ENCODE measurements around the gene WASL.
"Not testable (repeated sequence)": the region's sequence is repeated elsewhere in the genome, so short reads cannot be mapped to it uniquely, and the experiment has no call there.

The WASL gene

DNA sequence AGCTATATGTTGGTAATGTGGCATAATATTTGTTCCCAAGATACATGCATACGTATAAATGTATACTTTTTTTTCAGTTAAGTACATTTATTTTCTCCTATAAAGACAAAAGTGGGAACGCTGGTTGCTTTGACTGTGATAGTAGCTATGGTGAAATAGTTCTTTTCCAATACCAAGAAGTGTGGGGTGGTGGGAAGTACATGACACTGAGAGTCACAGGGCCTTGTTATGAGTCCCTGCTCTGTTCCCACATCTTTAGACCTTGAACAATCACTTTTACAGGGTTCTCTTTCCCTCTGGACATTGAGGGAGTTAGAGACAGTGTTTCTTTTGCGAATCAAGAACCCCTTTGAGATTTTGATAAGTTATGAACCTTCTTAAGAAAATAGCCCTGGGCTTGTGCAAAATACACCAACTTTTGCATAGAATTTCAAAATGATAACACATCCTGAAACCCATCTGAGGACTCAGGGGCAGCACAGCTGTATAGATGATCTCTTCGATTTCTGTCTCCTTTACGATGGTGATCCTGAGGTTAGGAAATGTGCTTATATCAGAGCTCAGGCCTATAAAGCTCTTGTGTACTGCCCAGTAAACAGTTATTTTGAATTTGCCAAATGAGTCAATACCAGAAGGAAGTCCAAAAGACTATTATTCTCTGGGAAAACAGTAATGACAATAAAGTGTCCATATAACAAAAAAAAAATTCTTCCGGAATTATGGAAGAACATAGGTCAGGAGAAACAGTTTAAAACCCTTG, 92.1 kb downstream of the WASL start:
- DNase-seq, result no peak

DNA sequence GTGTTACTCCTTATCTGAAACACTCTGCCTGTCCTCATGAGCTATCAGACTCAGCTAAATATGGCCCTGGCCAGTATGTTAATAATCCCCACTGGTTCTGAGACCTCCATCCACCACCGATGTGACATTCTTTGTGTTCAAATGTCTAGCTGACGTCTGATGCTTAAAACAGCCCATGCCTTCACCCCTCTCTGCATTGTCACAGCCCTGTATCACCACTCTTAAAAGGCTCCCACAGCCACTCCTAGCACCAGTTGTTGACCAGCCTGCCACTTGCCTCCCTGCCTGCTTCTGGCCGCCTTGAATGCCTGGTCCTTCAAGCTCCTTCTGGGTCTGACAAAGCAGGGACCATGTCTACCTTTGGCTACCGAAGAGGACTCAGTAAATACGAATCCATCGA, 93.2 kb downstream of the WASL start, which contains the start of gene LMOD2:
TSS of gene LMOD2 (plus strand) at position 253 of the 400 bp plus-strand sequence. CDS start at position 351, 98 bp downstream.
- DNase-seq, result no peak

DNA sequence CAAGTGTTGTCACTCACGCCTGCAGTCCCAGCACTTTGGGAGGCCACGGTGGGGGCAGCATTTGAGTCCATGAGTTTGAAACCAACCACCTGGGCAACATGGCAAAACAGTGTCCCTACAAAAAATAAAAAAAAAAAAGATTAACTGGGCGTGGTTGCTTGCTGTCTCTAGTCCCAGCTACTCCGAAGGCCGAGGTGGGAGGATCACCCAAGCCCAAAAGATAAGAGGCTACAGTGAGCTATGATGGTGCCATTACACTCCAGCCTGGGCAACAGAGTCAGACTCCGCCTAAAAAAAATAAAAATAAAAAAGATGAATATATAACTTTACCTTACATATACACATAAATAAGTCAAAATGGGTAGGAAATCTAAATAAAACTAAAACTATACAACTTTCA, 95.6 kb downstream of the WASL start:
- no peak for DNase-seq

DNA sequence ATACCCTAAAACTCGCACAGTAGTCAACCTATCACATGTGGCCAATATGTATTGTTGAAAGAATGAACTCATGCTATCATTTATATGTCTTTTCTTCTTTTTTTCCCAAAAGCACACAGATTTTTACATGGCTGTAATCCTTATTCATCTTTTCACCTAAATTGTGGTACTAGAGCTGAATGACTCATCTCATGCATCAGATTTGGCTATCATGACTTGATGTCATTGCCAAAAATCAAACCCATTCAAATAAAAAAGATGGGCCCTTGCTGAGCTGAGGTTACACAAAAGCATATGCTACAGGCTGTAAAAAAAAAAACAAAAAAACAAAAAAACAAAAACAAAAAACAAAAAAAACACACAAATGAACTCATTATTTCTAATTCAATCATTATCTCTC, 96.4 kb downstream of the WASL start:
- no peak for DNase-seq

DNA sequence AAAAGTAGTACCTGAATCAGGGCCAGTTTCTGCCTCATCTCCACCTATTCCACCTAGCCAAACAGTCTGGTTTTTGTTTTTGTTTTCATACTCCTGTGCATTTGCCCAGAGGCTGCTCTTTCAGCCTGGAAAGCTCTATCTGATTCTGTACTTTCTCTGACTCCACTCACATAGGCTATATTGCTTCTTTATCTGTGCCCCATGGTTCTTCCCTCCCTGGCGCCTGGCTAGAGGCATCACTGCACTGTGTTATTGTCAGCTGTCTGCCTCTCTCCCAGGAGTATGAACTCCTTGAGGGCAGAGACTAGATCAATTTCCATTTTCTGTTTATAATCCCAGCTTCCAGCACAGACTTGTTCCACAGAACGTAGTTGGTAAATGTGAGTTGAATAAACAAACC, 98.2 kb downstream of the WASL start:
- DNase-seq, result no peak

DNA sequence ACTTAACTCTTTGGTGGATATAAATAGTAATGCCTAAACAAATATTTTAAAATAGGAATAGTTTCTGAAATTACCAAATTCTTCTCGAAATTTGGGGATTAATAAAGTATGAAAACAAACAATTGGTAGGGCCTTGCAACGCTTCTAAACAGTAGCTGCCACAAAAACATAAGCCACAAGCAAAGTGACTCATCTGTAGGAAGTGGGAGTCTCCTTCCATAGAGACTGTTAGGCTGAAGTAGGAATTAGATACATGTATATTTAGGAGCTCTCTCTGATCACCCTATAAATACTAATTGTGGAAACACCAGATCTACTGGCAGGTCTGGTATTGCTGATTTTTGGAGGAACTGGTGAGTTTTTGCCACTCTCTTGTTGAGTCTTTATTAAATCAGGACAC, 98.8 kb downstream of the WASL start:
- DNase-seq, result no peak

DNA sequence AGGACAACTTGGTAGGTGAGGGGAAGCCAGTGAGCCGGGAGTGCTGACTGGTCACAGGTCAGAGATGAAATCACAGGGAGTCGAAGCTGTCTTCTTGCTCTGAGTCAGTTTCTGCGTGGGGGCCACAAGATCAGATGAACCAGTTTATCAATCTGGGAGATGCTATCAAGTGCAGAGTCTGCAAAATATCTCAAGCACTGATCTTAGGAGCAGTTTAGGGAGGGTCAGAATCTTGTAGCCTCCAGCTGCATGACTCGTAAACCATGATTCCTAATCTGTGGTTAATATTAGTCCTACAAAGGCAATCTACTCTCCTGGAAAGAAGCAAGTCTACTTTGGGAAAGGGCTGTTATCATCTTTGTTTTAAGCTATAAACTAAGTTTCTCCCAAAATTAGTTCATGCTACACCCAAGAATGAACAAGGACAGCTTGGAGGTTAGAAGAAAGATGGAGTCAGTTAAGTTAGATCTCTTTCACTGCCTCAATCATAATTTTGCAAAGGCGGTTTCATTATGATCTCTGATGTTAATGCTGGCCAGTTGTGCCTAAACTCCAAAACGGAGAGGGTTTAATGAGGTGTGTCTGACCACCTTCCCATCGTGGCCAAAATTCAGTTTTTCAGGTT, 101.6 kb downstream of the WASL start:
- no peak for DNase-seq

DNA sequence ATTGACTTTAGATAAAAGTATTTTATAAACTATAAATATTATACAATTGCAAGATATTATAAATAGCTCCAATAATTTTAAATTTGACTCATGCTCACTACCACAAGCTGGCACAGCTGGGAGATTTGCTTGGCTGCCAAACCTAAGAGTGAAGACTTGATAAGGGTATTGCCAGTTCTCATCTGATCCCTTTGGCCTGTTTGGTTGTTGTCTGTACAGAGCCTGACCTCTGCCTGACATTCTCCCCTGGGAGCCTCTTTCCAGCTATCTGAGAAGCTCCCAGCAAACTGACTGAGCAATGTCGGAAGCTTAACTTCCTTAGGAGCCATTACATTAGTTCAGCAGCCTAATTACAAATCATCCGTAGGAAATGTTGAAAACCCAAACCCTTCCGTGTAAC, 103.3 kb downstream of the WASL start:
- peak; percentile 56 for DNase-seq

DNA sequence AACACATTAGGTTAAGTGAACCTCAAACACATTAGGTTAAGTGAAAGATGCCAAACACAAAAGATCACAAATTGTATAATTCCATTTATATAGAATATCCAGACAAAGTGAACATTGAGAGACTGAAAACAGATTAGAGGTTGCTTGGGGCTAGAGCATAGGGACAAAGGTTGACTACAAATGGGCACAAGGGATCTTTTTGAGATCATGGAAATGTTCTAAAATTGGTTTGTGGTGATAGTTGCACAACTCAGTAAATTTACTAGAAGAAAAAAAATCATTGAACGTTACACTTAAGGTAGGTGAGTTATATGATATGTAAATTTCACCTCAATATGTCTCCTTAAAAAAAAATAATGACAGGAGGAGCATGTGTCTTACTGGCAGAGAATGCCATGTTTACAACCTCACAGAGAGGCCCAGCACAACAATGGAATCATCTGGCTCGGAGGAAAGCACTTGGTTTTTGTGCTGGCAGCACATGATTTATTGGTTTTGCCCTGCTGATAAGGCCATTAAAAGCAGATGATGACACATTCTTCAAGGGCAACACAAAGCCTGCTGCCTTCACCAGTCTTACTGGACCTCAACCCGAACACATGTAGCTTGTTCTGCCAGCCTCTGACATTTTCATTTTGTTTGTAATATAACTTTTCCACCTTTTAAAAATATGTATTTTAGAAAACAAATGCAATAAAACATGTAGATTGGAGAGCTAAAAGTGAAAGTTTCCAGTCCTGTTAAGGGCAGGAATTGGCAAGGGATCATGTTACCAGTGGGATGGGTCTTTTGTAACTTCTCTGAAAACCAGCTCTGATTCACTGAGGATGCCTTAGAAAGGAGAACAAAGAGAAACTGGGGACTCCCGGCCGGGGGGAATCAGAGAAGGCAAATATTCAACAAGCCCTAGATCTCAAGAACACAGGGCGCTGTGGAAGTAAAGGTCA, 105.0 kb downstream of the WASL start:
- peak; percentile 80 for DNase-seq

DNA sequence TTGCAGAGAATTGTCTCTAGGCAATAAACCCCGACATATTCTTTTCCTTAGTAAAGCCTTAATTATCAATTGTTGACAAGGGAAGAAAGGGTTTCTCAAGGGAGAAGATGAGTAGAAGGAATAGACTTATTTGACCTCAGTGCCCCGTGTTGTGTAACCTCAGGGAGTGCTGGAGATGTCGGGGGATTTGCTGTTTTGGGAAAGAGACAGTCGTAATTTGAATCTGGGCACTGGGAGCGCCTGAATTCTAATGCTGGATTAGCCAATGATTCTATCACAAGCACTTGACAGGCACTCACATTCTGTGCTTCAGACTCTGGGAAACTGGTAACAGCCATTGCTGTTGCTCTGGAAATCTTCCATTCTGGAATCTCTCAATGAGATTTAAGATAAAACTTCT, 106.9 kb downstream of the WASL start:
- DNase-seq, result no peak

DNA sequence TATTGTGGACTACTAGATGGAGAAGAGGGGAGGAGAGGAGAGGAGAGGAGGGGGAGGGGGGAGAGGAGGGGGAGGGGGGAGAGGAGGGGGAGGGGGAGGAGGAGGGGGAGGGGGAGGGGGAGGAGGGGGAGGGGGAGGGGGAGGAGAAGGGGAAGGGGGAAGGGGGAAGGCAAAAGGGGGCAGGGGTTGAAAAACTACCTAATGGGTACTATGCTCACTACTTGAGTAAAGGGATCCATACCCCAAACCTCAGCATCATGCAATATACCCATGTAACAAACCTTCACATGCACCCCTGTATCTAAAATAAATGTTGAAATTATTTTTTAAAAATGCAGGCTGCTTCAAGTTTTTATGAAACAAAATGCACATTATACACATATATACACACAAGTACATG, 108.2 kb downstream of the WASL start:
- DNase-seq, result no peak

DNA sequence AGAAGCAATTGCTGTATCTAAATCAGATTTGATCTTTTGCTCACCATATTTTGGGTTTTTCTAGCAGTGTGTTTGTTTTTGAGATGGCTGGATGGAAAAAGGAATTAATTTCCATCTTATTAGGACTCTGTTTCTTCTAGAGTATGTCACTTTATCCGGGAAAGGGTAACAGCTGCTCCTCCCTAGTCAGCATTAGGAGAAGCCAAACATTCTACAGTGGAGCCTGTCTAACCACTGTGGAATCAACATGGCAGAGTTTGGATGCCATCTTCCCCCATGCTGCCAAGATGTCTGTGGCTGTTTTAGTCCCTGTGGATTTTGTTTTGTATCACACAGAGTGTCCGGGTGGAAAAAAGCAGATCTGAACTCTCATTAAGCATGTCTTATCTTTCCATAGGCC, 109.2 kb downstream of the WASL start:
- peak; percentile 36 for DNase-seq

DNA sequence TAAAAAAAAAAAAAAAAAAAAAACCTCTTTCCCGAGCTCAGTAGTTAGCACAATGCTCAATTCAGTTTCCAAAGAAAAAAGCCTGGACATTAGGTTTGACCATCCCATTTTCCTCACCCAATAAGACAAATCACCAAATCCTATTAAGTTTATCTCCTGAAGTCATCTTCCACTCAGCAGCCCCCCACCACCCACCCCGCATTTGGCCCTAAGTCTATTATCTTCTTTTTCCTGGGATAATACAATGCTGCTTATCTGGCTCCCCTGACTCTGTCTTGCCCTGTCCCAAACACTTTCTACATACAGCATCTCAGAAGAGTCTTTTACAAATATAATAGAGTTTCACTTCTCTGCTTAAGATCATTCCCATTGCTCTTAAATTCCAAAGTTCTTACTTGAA, 110.9 kb downstream of the WASL start:
- peak; percentile 92 for DNase-seq

DNA sequence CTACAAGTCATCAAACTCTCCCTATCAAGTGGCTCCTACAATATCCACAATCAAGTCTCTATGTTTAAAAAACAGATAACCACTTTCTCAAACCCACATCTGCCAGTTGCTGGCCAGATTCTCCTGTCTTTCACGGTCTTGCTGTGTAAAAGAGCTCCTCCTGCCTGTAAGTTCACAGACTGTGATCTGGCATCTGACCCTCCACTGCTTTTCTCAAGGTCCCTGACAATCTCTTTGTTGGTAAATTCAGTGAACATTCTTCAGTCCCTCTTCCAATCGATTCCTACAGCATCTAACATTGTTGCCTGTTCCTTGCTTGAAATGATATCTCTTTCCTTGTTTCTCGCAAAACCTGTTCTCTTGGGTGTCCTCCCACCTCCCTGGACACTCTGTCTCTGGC, 111.6 kb downstream of the WASL start:
- DNase-seq, result peak; percentile 69

DNA sequence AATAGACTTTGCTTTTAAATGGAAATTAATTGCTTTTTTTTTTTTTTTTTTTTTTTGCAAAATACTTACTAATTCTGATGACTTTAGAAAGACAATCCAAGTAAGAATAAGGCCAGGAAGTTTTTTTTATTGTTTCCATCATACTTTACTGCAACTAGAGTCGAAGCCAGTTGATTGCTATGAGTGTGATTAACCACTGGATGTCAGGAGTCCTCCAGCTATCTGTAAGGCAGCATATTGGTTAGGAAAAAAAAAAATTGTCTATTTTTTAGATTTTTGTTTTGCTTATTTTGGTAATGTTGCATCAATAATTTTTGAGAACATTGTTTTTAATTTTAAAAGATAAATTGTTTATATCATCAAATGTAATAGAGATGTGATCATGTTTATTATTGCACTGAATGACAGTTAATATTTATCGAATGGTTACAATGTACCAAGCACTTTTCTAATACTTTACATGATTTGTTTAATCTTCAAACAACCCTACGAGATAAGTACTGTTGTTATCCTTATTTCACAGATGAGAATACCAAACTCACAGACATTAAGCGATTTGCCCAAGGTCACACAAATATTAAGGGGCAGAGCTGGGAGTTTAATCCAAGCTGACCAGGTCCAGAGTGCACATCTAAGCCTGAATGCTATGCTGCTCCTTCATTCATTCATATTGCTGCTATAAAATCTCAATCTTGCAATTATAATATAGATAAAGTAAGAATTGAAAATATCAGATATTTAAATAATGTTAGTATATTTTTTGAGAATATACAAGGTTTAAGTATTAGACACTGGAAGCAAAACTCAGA, 113.0 kb downstream of the WASL start:
- DNase-seq, result peak; percentile 55

DNA sequence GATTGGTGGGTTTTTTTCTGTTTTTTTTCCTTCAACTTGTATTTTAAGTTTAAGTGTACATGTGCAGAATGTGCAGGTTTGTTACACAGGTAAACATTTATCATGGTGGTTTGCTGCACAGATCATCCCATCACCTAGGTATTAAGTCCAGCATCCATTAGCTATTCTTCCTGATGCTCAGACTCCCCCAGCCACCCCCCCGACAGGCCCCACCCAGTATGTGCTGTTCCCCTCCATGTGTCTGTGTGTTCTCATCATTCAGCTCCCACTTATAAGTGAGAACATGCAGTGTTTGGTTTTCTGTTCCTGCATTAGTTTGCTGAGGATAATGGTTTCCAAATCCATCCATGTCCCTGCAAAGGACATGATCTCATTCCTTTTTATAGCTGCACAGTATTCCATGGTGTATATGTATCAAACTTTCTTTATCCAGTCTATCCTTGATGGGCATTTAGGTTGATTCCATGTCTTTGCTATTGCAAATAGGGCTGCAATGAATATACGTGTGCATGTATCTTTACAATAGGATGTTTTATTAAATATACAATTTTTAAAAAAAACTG, 114.7 kb downstream of the WASL start:
- DNase-seq, result not testable (repeated sequence)

DNA sequence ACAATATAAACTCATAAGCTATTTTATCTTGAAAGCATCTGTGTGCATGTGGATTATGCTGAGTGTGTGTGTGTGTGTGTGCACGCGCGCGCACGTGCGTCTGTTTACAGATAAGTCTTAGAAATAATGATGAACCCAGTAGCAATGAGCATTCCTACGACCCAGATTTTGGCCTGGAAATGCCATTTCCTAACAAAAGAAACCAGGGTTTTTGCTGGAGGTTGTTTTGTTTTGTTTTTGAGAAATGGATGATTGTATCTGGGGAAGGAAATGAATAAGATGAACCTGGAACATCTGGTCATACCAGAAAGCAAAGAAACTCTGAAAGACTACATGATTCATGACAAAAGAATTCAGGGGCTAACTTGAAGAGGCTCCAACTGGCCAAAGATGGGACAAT, 115.2 kb downstream of the WASL start:
- no peak for DNase-seq

DNA sequence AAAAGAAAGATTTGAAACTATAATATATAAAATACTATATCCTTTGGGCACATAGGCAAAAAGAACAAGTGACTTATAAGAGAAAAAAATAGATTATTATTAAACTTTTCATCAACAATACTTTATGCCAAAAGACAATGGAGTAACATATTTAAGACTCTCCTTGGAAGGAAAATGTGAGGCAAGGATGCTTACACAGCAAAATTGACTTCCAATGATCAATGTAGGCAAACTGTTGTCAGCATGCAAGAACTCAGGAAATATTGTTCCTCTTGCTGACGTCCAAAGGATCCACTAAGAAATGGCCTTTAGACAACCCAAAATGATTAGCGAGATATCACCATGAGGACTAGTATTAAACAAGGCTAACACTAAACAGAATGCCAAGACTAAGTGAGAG, 116.0 kb downstream of the WASL start:
- no peak for DNase-seq

All from NCI-H82 (cell line).